H9 (cell line): ENCODE measurements around the gene DTHD1. TPM values are rescaled to one million over a fixed set of nuclear protein-coding genes. Genes with fewer than 3 reads are reported as not detected.

Experiments used
- DNase-seq: peaks from one replicate; pipeline ENCODE4 v3.0.0-alpha.2; 2017
- H2AFZ ChIP-seq: one replicate; pipeline ENCODE4 v1.6.1; 2013; ENCODE audit warnings: mild to moderate bottlenecking, low read length, control low read depth, moderate library complexity
- H2AK5ac ChIP-seq: 2 replicates; pipeline ENCODE4 v1.6.1; 2013; ENCODE audit warnings: low read length, control low read depth, mixed read lengths; ENCODE audit not compliant: insufficient read length
- H2BK120ac ChIP-seq: one replicate; pipeline ENCODE4 v1.6.1; 2013; ENCODE audit warnings: low read depth, mild to moderate bottlenecking, low read length, control low read depth, inconsistent platforms; ENCODE audit not compliant: poor library complexity, severe bottlenecking
- H2BK12ac ChIP-seq: 2 replicates; pipeline ENCODE4 v1.6.1; 2013; ENCODE audit warnings: low read length, control low read depth, mixed read lengths, low read depth; ENCODE audit not compliant: insufficient read length
- H2BK15ac ChIP-seq: 2 replicates; pipeline ENCODE4 v1.6.1; 2013; ENCODE audit warnings: low read depth, low read length, control low read depth
- H2BK20ac ChIP-seq: one replicate; pipeline ENCODE4 v1.6.1; 2013; ENCODE audit warnings: low read depth, mild to moderate bottlenecking, low read length, control low read depth, inconsistent platforms; ENCODE audit not compliant: poor library complexity, severe bottlenecking
- H2BK5ac ChIP-seq: 2 replicates; pipeline ENCODE4 v1.6.1; 2013; ENCODE audit warnings: low read length, control low read depth, mixed read lengths; ENCODE audit not compliant: insufficient read length
- H3K14ac ChIP-seq: 2 replicates; pipeline ENCODE4 v1.6.1; 2013; ENCODE audit warnings: low read length, control low read depth; ENCODE audit not compliant: insufficient read depth
- H3K18ac ChIP-seq: 2 replicates; pipeline ENCODE4 v1.6.1; 2013; ENCODE audit warnings: low read depth, mild to moderate bottlenecking, mixed read lengths, low read length, control low read depth; ENCODE audit not compliant: insufficient read length
- H3K23ac ChIP-seq: 2 replicates; pipeline ENCODE4 v1.6.1; 2013; ENCODE audit warnings: low read length, control low read depth, mixed read lengths, low read depth; ENCODE audit not compliant: insufficient read length
- H3K23me2 ChIP-seq: 2 replicates; pipeline ENCODE4 v1.6.1; 2013; ENCODE audit warnings: low read depth, mild to moderate bottlenecking, mixed read lengths, low read length, control low read depth; ENCODE audit not compliant: insufficient read length, poor library complexity, severe bottlenecking
- H3K27ac ChIP-seq: 2 replicates; pipeline ENCODE4 v1.5.1; 2013; ENCODE audit warnings: low read length, control low read depth, mixed read lengths, low read depth; ENCODE audit not compliant: insufficient read length
- H3K27me3 ChIP-seq: 2 replicates; pipeline ENCODE4 v1.6.1; 2013; ENCODE audit warnings: low read length, control low read depth, inconsistent platforms; ENCODE audit not compliant: insufficient read depth
- H3K4ac ChIP-seq: 2 replicates; pipeline ENCODE4 v1.6.1; 2013; ENCODE audit warnings: low read depth, mild to moderate bottlenecking, control low read depth, inconsistent platforms, low read length, moderate library complexity
- H3K4me1 ChIP-seq: 2 replicates; pipeline ENCODE4 v1.6.1; 2013; ENCODE audit warnings: low read length, control low read depth, inconsistent platforms; ENCODE audit not compliant: insufficient read depth
- H3K4me2 ChIP-seq: 2 replicates; pipeline ENCODE4 v1.6.1; 2013; ENCODE audit warnings: low read length, control low read depth, mixed read lengths; ENCODE audit not compliant: insufficient read length, insufficient read depth
- H3K56ac ChIP-seq: 2 replicates; pipeline ENCODE4 v1.6.1; 2013; ENCODE audit warnings: low read depth, mild to moderate bottlenecking, mixed read lengths, low read length, control low read depth; ENCODE audit not compliant: insufficient read length
- H3K79me1 ChIP-seq: 2 replicates; pipeline ENCODE4 v1.6.1; 2013; ENCODE audit warnings: low read depth, mild to moderate bottlenecking, moderate library complexity, low read length, control low read depth, inconsistent platforms; ENCODE audit not compliant: insufficient read depth, poor library complexity, severe bottlenecking
- H3K79me2 ChIP-seq: 2 replicates; pipeline ENCODE4 v1.6.1; 2013; ENCODE audit warnings: low read length, control low read depth, inconsistent platforms; ENCODE audit not compliant: insufficient read depth
- H3K9ac ChIP-seq: 2 replicates; pipeline ENCODE4 v1.6.1; 2013; ENCODE audit warnings: low read length, control low read depth, mixed read lengths; ENCODE audit not compliant: insufficient read length; ENCODE audit errors: extremely low read depth
- H3K9me3 ChIP-seq: one replicate; pipeline ENCODE4 v1.6.1; 2013; ENCODE audit warnings: low read depth, low read length, inconsistent platforms; ENCODE audit not compliant: control insufficient read depth
- H3T11ph ChIP-seq: one replicate; pipeline ENCODE4 v1.6.1; 2013; ENCODE audit warnings: mild to moderate bottlenecking, low read length, control low read depth, inconsistent platforms
- H4K20me1 ChIP-seq: one replicate; pipeline ENCODE4 v1.6.1; 2013; ENCODE audit not compliant: control insufficient read depth, insufficient read length, insufficient read depth
- H4K5ac ChIP-seq: 2 replicates; pipeline ENCODE4 v1.6.1; 2013; ENCODE audit warnings: low read depth, mild to moderate bottlenecking, mixed read lengths, low read length, control low read depth; ENCODE audit not compliant: insufficient read length
- H4K8ac ChIP-seq: replicated peaks from 2 replicates; pipeline ENCODE4 v1.6.1; 2013; ENCODE audit warnings: low read length, control low read depth, mixed read lengths, low read depth; ENCODE audit not compliant: insufficient read length
- H4K91ac ChIP-seq: 2 replicates; pipeline ENCODE4 v1.6.1; 2013; ENCODE audit warnings: low read depth, mild to moderate bottlenecking, moderate library complexity, mixed read lengths, low read length, control low read depth; ENCODE audit not compliant: insufficient read length
- H3K27ac Mint-ChIP-seq, 3 experiments: 2 replicates in 2 of 3; 3 replicates in 1 of 3; pipeline ENCODE4 v1.8.0; 2020 to 2021; ENCODE audit warnings: mixed read lengths in 3 of 3, mild to moderate bottlenecking in 1 of 3, moderate library complexity in 1 of 3
- H3K27me3 Mint-ChIP-seq: 2 replicates; pipeline ENCODE4 v1.8.0; 2021; ENCODE audit warnings: low read depth, mild to moderate bottlenecking, moderate library complexity, mixed read lengths
- H3K36me3 Mint-ChIP-seq, 3 experiments: 2 replicates in 2 of 3; 3 replicates in 1 of 3; pipeline ENCODE4 v1.8.0; 2020 to 2021; ENCODE audit warnings: low read depth in 3 of 3, mixed read lengths in 3 of 3; ENCODE audit not compliant: insufficient read depth in 1 of 3
- H3K4me1 Mint-ChIP-seq, 2 experiments: 2 replicates each; pipeline ENCODE4 v1.8.0; 2020; ENCODE audit warnings: mixed read lengths in 2 of 2
- H3K4me3 Mint-ChIP-seq, 2 experiments: 2 replicates in 1 of 2; 3 replicates in 1 of 2; pipeline ENCODE4 v1.8.0; 2020 to 2021; ENCODE audit warnings: mild to moderate bottlenecking in 2 of 2, mixed read lengths in 2 of 2, moderate library complexity in 1 of 2
- H3K9me3 Mint-ChIP-seq, 2 experiments: 2 replicates in 1 of 2; 3 replicates in 1 of 2; pipeline ENCODE4 v1.8.0; 2020; ENCODE audit warnings: mild to moderate bottlenecking in 2 of 2, mixed read lengths in 2 of 2, moderate library complexity in 1 of 2
- CTCF ChIP-seq: fragments of 200-600 bp; sonication (generic); conservative IDR thresholded peaks from 3 replicates; pipeline ENCODE4 v1.8.0; 2021; ENCODE audit warnings: antibody characterized with exemption, mild to moderate bottlenecking
- total RNA-seq: library from RNA; stranded (reverse); gene quantifications from 2 replicates; pipeline ENCODE4 v1.2.1, GENCODE V29; 2021

The DTHD1 gene
- total RNA-seq, 1 experiment from 2014 or later = not detected

- Histone ChIP-seq H3K27ac (no peak overlapping the region), H3K56ac (no peak overlapping the region), H4K91ac (no peak overlapping the region), H3K79me1 (no peaks in the 10 kb centered on the region), H2AFZ (no peak overlapping the region), H3K23ac (no peak overlapping the region), H4K20me1 (no peaks in the 10 kb centered on the region), H3K9ac (no peak overlapping the region), H2AK5ac (no peak overlapping the region), H3K9me3 (no peaks in the 10 kb centered on the region), H3K79me2 (no peaks in the 10 kb centered on the region), H2BK120ac (no peak overlapping the region), H3K14ac (no peak overlapping the region), H2BK15ac (no peak overlapping the region), H2BK5ac (no peak overlapping the region), H2BK20ac (no peak overlapping the region), H4K8ac (no peak overlapping the region), H3K18ac (no peak overlapping the region), H3T11ph (no peak overlapping the region), H4K5ac (no peak overlapping the region), H3K23me2 (no peaks in the 10 kb centered on the region), H3K27me3 (no peaks in the 10 kb centered on the region), H3K4ac (no peak overlapping the region), H2BK12ac (no peak overlapping the region), H3K4me2 (no peak overlapping the region), H3K4me1 (no peaks in the 10 kb centered on the region)
- Mint-ChIP-seq H3K27ac (no peak overlapping the region), H3K4me3 (no peak overlapping the region), H3K36me3 (no peaks in the 10 kb centered on the region), H3K4me1 (no peaks in the 10 kb centered on the region), H3K27me3 (no peaks in the 10 kb centered on the region; the same call in 1 of the 2 replicates), H3K9me3 (no peaks in the 10 kb centered on the region)
- TF ChIP-seq CTCF = no peak
- no peak for DNase-seq
Measured at GRCh38 chr4:36360755-36361154, 79.3 kb downstream of the DTHD1 start.
